Fibroblast of lung (primary cell): Measurements from ENCODE around the gene CDC42EP5.

Experiments used
- CTCF ChIP-seq, 2 donors: IDR thresholded peaks in 1 of 2; conservative IDR thresholded peaks in 1 of 2; 1 replicate in 1 of 2; 2 replicates in 1 of 2; pipeline ENCODE4 v1.5.1; 2011 to 2012; ENCODE audit warnings: low read length in 2 of 2, control low read depth in 1 of 2, inconsistent platforms in 1 of 2, low read depth in 1 of 2, mild to moderate bottlenecking in 1 of 2
- EZH2 ChIP-seq: IDR thresholded peaks from 2 replicates; pipeline ENCODE4 v1.5.1; 2012; ENCODE audit warnings: low read length, control low read depth, mild to moderate bottlenecking; ENCODE audit errors: missing control alignments

- TF ChIP-seq CTCF (conservative IDR thresholded peaks at IDR 0.05 in 1 of 2, IDR thresholded peaks at IDR 0.05 in 1 of 2; ENCODE audit: low read depth in 1 of 2, low read length in 2 of 2) (no peak), EZH2 (no peak)
Measured at GRCh38 chr19:54418930-54419800, 53.9 kb downstream of the CDC42EP5 start.
